Epidermal melanocyte (primary cell): Measurements from ENCODE around the gene AFDN.

Source experiments
- DNase-seq: peaks from one replicate; pipeline ENCODE4 v3.0.0; 2011; ENCODE audit warnings: low spot score; ENCODE audit not compliant: insufficient read length

The AFDN gene

DNA sequence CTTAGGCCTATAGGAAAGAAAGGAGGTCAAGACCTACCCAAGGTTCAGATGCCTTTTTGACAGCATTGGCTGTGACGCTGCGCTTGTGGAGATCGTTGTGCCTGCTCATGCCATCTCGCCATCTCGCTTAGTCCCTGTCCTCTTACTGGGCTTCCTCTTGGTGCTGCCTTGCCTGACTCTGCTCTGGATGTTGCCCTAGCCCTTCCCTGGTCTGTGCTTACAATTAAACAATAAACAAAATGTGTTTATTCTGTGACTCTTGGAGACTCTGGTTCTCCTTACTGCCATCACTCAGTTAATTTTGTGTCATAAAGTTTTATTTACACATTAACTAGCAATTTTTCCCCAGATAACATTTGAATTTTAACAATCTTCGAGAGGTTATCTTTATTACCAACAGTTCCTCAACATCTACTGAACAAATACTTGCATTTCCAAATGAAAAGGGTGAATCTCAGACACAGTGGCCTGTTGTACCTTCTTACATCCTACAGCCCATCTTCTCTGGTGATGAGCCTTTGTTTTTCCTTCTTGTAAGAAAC, 11.6 kb downstream of the AFDN start:
- no peak for DNase-seq

DNA sequence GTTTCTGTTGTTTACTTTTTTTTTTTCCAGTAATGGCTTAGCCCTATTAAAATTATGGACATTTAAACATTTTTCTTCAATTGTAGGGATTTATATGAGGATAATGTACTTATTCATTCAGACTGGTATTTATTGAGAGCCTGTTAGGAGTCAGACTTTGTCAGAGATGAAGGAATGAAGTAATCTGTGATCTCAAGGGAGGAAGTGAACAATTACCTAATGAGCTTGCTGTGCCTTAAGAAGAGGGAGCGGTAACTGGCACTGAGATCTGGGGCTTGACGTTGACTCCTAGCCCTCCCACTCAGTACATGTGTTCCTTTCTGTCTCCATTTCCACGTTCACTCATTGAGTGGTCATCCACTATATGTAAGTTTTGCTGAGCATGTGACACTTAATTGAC, 12.6 kb downstream of the AFDN start:
- DNase-seq: no peak

DNA sequence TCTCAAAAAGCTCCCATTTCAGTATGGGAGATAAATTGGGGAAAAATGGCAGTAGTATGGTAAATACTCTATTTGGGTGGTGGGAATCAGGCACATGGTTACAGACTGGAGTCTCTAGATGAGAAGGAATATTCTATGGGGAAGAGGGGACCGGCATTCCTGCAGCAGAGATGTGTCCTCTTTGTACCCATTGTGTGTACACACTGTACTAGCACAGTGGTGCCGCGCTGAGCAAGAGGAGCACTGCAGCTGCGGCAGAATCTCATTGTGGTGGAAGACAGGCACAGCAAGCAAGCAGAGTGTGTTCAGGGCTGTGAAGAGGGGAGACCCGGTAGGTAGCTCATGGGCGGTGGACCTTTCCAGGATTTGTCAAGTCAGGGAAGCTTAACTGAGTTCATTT, 13.0 kb downstream of the AFDN start:
- DNase-seq: no peak

DNA sequence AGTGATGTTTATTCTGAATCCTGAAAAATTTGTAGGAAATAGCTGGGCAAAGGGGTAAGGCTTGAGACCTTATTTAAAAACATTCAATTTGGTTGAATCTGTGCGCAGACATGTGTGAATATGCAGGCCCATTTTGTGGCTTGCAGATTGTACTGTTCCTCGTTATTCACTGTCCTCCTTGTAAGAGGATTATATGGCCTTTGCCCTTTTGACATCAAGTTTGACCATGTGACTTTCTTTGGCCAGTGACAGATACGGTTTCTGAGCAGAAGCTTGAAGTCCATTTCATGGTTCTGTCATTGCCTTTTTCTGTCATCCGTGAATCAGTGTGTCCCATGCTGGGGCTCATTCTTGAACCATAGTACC, 13.4 kb downstream of the AFDN start:
- no peak for DNase-seq

DNA sequence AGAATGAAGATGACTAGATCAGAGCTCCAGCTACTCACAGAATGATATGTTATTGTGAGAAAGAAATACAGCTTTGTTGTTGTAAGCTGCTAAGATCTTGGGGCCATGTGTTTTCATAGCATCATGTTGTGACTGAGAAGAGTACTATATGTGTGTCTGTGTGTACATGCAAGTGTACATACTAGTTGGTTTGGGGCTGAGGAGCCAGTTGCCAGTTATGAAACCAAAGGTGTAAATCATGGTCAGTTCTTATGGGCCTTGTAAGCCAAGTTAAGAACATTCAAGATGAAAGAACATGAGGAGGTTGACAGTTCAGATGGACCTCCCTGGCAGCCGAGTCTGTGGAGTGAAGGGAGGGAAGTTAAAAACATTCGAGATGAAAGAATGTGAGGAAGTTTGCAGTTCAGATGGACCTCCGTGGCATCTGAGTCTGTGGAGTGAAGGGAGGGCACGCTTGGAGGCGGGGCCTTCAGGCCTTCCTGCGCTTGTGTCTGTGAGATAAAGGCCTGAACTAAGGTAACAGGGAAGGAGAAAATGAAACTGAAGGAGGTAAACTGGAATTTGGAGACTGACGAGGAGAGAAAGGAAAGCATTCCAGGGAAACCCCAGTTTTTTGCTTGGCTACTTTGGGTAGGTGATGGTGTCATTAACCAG, 13.9 kb downstream of the AFDN start:
- DNase-seq: no peak

DNA sequence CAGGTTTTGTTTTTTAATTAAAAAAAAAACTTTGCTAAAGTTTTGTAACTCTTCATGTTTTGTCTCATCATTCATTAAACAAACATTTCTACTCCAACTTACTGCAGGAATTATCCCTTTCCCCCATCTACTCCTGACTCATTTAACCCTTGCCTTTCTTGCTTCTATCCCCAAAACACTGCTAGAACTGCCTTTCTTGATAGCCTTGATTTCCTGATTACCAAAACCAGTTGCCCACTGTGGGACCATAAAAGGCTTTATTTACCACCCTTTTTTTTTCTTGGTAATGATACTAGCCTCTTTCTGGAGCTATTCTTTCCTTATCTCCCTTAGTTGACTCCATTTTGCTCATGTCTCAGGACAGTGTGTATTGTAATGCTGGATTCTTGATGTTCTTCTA, 15.3 kb downstream of the AFDN start:
- DNase-seq: no peak

DNA sequence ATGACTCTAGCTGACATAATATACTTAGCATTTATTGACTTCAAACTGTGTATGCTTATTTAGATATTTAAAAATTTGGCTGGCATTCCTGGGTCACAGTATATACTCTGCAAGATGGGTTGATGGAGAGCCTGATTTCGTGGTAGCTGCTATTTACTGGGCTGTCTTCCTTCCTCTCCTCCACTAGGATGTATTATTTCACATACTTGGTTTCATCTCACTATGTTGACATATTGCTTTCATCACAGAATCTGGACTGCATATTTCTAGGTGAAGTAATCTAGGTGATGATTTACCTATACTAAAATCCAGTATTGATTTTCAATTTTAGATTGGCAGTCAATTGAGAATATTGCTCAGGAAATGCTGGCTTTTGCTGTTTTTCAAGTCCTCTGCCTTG, 15.7 kb downstream of the AFDN start:
- no peak for DNase-seq

DNA sequence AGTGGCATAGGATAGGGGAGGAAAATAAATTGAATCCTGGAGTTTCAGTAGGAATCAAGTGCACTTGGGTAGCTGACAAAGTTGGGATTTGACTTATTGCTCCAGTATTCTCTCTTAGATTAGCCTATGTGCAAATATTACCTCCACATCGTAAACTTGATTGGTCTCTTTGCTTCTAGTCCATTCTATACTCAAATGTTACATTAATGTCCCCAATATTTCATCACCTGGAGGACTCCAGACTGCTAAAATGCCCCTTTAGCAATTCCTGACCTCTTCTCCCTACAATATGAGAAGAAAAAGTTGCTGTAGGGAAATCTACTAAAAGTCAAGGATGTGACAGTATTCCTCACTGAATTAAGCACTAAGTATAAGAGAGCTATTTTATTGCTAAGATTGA, 16.3 kb downstream of the AFDN start:
- no peak for DNase-seq

DNA sequence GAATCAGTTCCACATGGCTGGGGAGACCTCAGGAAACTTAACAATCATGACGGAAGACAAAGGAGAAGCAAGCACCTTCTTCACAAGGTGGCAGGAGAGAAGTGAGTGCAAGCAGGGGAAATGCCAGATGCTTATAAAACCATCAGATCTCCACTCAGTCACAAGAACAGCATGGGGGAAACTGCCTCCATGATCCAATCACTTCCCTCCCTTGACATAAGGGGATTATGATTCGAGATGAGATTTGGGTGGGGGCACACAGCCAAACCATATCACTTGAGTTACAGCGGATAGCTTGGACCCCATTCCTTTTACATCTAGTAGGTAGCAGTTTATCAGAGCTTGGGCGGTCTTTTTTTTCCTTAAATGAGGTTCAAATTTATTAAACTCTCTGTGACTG, 19.1 kb downstream of the AFDN start:
- no peak for DNase-seq

DNA sequence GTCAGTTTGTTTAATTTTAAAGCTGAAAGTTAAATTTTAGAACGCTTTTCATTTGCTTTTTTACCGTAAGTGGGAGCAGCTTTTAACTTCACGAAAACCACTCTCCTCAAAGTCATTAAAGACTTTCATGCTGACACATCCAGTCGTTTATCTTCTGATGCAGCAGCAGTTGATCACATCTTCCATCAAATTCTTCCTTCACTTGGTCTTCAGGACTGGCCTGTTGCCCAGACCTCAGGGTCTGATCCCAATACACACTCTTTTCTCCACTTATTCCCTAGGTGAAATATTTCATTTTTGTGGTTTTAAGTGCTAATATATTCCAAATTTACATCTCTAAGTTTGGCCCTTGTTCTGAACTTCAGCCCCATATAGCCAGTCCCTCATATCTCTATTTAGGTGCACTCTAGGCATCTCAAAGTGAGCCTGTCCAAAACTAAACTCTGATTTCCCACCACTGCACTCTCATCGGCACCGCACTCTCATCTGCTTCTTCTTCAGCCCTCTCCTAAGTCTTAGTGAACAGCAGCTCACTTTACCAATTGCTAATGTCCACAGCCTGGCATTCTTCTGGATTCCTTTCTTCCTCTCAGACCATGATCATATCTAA, 20.4 kb downstream of the AFDN start:
- no peak for DNase-seq

DNA sequence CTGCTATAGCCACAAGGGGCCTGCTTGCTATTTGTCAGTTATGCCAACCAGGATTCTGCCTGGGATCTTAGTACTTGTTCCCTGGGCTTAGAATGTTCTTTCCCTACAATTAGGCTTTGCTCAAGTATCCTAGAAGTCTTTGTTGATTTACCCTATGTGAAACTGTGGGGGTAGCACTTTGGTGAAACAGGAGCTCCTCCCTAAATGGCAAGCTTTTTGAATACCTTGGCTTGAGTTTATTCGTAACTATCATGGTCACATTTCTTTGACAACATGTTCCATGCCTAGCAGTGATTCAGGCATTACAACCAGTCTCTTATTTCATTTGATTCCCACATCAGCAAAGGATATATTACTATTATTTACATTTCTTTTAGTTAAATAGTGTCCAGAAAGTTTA, 21.2 kb downstream of the AFDN start:
- DNase-seq: no peak

DNA sequence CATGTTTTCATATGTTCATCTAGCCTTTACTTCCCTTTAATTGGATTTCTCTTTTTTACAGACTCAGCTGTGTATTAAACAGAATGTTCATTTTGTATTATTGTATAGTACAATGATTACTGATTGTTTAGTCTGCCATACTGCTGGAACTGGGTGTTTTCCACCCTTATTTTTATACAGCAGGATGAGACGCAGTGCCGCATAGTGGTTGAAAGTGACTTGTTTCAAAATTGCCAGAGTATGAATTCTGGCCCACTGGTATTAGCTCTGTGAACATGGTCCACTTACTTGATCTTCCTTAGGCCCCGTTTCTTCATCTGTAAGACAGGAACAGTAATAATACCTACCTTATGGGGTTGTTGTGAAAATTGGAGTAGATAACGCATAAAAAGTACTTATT, 22.1 kb downstream of the AFDN start:
- no peak for DNase-seq

DNA sequence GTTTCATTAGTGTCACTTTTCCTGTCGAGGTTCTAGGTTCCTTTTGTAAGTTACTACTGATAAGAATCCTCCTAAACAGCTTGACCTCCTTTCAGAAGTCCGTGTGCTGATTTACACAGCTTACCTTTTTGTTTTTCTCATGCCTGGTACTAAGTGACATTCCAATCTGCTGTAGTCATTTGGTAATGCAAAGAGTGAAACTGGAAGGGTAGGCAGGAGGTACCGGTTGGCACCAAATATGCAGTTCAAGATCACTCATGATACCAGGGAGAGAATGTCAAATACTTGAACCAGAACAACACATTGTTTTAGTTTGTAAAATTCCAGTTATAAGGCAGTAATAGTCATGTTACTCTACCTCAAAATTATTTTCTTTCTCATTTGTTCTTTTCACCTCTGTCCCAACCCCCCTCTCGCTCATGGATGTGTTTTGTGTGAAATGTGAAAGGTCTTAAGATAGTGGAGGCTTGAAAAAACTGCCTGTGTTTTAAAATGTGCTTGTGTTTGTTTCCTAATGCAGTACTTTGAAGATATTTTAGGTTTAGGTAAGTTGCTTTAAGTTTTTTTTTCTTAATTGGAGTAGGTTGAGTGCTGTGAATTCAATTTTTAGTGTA, 23.2 kb downstream of the AFDN start:
- DNase-seq: no peak

DNA sequence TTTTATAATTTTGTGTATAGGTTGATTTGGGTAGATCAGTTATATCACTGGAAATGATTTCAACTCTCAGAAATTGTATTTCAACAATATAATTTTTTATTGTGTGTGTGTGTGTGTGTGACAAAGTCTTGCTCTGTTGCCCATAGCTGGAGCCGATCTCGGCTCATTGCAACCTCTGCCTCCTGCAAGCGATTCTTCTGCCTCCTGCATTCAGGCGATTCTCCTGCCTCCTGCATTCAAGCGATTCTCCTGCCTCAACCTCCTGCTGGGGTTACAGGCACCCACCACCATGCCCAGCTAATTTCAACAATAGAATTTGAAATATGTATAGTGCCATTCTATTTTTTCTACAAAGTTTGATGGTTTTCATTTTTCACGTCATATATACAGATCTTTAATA, 24.1 kb downstream of the AFDN start:
- DNase-seq: no peak

DNA sequence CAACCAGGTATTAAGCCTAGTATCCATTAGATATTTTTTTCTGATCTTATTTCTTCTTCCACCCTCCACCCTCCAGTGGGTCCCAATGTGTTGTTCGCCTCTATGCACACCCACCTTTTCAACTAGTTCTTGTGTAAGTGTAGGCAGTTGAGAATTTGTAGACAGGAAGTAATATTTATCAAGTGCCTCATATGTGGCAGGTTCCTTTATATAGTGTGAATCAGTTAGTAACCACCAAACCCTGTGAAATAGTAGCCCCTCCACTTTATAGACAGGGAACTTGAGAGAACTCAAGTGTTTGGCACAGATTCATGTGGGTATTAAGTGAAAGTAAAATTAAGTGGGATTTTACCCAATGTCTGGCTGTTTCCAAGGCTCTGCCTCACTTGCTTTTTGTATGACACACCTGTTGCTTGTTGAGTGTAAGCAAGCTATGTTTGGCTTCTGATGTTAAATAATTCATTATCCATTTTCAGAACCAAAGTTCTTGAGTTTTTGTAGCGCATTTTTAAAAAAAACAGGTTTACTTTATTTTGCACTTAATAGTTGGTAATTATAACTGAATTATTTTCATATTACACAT, 24.8 kb downstream of the AFDN start:
- no peak for DNase-seq

DNA sequence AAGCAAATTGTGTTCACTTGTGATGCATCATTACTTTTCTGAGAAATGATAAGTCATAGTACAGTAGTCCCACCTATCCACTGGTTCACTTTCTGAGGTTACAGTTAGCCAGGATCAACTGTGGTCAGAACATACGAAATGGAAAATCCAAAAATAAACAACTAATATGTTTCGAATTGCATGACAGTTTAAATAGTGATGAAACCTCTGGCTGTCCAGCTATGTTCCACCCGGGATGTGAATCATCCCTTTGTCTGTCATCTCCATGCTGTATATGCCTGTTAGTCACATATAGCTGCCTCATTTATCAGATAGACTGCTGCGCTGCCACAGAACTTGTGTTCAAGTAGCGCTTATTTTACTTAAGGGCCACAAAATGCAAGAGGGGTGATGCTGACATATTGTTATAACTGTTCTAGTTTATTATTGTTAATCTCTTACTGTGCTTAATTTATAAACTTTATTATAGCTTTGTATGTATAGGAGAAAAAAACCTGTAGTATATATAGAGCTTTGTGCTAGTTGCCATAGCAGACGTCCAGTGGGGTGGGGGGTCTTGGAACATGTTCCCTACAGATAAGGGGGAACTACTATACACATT, 29.2 kb downstream of the AFDN start:
- DNase-seq: peak; percentile 63

DNA sequence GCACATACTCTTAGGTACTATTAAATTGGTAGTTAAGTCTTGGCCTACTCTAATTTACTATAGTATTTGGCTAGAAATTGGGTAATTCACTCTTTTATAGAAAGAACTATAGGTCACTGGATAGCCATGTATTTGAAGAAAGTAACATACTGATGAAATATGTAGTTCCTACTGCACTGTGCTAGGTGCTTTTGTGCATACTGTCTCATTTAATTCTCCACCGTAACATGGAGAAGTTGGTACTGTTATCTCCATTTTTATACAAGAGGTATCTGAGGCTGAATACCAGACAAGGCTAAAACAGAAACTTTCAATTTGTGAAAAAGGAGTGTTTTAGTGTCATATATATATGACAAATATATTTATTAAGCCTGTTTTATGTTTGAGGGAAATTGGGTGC, 29.8 kb downstream of the AFDN start:
- DNase-seq: no peak

DNA sequence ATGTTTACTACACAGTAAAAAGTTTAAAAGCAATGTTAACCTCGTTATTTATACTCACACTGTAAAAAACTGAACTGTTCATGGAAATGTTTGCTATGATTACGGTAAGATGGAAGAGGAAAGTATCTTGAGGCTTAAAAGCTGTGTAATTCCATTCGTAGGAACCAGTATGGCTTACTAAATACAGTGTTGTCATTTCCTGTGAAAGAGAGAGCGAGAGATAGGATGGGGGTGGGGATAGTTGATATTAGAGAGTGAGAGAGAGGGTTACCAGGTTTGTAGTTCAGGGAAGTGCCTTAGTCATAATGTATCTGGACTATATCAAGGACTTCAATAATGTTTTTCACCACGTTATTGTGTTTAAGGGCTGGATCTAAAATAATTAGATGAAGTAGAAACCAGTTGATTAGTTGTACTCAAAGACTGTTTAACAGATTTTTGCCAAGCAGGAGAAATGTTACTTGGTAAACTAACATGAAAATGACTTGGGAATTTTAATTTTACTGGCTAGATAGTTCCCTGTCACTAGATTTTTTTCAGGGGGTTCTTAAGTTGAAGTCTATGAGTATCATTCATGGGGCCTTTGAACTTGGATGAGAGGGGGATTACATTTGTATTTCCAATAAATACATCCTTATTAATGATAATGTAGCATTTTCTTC, 30.4 kb downstream of the AFDN start:
- no peak for DNase-seq

DNA sequence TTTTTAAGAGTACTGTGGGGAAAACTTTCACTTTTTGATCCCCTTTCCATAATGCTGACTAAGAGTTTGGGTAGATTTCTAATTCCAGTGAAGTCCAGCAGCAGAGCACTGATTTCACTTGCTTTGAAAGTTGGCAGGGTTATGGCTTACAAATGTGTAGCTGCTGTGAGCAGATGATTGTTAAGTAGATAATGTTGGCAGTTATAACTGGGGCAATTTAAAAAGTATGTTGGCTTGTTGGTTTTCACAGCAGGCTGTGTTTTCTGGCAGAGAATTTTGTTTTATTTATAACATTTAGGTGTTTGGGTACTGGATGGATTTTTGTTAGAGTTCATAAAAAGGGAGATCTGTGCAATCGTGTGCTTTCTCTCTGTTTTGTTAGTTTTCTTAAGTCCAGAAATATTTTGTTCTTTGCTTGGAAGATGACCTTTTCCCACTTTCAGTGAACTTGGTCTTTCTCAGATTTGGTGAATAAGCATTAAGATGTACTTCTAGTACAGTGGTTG, 31.4 kb downstream of the AFDN start:
- no peak for DNase-seq

DNA sequence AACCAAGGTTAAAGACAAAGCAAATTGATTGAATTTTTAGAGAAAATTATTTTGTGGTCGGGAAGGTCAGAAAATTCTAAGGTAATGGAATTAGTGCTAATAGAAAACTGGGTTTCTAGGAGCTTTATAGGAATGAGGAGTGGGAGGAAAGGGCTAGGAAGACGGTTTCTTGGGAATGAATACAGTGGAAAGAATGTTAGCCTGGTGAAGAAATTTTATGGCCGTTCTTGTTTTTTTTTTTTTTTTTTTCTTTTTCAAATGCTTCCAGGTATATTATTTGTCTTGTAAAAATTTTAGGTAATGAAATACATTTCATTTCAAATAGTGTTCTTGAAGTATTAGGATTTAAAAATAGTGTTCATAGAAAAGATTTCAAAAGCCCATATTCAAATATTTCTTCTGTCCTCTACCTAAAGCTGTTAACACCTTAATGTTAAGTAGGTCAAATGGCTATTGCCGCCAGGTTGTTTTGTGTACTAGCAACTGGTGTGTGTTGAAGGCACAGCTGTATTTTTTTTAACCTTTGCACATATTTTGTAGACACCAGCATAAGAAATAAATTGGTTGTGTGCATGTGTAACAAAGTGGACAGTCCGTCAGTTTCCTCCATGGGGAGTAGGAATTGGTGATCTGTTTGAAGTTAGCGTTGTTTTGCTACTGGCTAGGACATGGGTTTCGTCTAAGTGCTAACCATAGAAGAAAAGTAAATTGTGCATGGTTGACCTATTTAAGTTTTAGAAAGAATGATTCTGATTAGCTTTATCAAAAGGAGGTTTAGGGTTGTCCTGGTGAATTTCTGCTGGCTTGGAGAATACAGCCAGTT, 32.3 kb downstream of the AFDN start:
- DNase-seq: no peak
